HS-5 (cell line): ENCODE measurements around the gene TJP2.
"Not testable (repeated sequence)": the region's sequence is repeated elsewhere in the genome, so short reads cannot be mapped to it uniquely, and the experiment has no call there.

Experiments
- DNase-seq: peaks from one replicate; pipeline ENCODE4 v3.0.0-alpha.2; 2012; ENCODE audit warnings: low read depth

Gene TJP2

GRCh38 chr9:69158471-69158870, 15.6 kb upstream of the TJP2 start:
- DNase-seq, result no peak

DNA sequence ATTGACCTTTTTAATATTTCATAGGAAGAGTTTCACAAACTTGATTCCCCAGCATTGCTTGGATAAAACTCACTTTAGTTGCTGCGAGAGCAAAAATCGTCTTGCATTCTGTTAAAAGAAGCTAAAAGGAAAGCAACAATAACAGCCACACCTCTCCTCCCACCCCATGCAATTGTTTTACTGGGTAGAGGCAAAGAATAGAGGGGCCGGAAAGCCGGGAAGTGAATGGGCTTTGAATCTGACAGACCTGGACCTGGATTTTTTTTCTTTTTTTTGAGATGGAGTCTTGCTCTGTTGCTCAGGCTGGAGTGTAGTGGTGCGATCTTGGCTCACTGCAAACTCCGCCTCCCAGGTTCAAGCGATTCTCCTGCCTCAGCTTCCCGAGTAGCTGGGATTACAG, 9.5 kb upstream of the TJP2 start:
- not testable (repeated sequence) for DNase-seq

- DNase-seq, result no peak
Observed at GRCh38 chr9:69165581-69165980, 8.5 kb upstream of the TJP2 start.

GRCh38 chr9:69168709-69169217, 5.3 kb upstream of the TJP2 start:
- DNase-seq, result no peak

GRCh38 chr9:69170231-69170630, 3.8 kb upstream of the TJP2 start:
- DNase-seq, result no peak

- no peak for DNase-seq
Observed at GRCh38 chr9:69171049-69171448, 3.0 kb upstream of the TJP2 start.

GRCh38 chr9:69171517-69171916, 2.6 kb upstream of the TJP2 start:
- DNase-seq, result no peak

DNA sequence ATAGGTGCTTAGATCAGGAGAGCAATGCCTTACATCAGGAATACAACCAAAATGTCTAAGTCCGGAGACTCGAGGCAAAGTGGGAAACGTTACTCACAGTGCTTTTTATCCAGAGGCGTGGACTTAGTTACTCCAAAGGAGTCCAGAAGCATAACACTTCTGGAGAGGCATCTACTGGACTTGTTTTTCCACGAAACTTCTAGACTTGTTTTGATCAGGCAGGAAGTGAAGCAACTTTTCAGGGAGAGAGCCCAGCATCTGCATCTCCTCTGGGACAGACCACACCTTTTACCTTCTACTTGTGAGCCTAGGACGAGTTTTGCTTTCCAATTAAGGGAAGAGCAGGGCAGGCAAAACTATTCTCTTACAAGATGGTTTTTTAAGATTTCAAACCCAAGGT, 1.2 kb upstream of the TJP2 start:
- no peak for DNase-seq

- no peak for DNase-seq
Observed at GRCh38 chr9:69173497-69173890, 583 bp upstream of the TJP2 start.

DNA sequence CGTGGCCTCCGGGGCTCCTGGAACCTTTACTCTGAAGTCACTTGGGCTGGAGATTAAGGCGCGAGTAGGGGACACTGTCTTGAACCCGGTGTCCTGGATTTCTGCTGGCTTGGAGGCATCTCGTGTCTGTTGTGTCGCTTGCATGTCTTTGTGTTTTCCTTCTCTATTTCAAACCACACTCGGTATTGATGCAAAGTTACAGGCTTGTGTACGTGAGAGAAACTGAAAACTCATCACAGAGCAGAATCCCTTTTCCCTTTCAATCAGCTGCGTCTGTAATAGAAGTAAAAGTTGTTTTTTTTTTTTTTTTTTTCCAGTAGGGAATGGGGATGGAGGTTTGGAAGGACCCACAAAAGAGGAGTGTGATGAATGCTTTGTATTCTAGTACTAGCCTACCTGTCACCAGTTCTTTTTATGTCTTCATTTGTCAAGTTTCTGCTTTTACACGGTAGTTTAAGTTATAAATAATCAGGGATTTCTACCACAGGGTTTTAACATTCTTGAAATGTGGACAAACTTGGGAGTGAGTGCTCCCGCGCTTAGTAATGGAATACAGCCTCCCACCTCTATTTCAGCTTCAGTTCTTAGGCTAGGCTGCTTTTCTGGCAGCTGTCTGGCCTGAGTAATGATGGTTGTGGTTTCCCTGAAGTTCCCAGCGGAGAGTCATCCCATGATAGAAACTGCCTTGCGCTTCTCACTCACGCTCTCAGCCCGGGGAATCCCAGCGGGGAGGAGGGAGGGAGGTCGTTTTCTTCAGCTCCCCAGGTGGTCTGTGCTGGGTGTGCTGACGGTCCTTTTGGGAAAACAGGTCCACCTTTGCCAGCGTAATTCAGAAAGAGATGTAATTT, 763 bp downstream of the TJP2 start:
- DNase-seq, result peak; percentile 95

GRCh38 chr9:69175486-69175885, 1.4 kb downstream of the TJP2 start:
- no peak for DNase-seq

DNA sequence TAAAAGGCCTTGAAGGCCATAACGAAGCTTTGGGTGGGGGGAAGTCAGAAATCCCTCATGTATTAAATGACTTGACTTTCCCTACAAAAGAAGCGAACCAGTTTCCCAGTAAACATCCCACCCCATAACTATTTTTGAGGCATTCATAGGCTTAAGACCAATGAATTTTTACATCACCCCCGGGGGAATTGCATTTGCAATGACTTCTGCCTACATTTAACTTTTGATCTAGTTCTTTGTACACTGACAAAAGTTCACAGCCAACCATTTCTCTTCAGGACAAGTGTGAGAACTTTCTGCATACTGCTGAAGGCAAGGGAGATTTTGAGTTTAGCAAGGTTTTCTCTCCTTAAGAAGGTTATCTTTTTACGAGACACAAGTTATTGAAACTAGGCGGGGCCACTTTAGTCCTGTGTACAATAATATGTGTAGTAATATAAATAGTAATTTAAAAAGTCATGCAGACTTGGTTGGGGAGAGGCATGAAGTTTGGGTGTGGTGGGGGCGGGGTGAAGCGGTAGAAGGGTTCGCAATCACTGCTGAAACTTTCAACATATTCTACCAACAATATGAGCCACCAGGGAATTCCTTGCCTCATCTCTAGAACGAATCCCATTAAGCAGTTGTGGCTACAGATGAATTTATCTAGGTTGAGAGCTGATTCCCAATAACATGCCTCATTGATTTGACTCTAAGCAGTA, 2.5 kb downstream of the TJP2 start:
- no peak for DNase-seq

- DNase-seq, result no peak
Observed at GRCh38 chr9:69178583-69179011, 4.5 kb downstream of the TJP2 start.

DNA sequence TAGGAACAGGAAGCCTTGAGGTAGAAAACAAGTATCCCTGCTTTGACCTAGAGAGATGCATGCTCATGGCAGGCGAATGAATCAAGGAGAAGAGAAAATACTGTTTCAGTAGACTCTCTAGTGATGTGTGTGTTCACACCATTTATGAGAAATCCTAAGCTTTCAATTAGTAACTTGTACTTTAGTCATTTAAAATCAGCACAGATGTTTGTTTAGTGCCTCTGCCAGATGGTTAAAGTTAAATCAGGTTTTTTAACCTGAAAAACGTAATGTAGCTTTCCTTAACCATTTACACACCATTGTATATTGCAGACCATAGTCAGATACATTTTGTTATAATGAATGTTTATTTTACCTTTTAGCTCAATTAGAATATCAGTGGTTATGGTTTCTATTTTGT, 5.0 kb downstream of the TJP2 start:
- no peak for DNase-seq

DNA sequence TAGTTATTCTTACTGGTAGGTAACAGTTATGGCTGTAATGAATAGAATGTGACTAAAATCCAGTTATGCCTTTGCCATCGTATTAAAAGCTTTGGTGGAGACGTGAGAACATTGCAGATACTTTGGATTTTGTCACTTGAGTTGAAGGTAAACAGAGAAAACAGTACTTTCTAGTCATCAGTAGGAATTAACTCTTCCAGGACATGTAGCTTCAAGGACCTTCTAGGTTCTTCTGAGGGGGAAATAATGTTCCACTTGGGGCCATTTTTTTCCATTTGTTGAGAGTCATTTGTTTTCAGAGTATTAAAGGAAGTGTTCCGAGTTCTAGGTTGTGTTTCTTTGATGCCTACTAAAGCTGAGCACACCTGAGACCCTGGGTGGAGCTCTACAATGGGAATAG, 6.1 kb downstream of the TJP2 start:
- no peak for DNase-seq

GRCh38 chr9:69180670-69181069, 6.6 kb downstream of the TJP2 start:
- DNase-seq, result peak; percentile 93

DNA sequence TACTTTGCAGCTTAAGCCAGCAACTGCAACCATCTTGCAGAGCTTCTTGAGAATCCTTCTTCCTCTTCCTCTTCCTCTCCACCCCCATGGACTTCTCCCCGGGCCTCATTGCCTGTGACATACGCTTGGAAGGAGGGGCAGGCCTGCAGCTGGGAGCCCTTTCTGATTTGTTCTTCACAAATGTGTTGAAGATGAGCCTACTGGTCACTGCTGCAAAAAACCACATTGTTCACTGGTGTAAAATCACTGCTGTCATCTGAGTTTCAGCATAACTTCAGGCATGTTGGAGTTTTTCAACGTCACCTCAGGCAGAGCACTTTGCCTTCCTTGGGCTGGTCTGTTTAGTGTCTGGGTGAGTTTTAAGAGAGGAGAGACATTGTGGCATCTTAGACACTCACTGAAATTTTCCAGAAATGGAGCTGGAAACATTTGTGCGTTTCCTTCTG, 7.9 kb downstream of the TJP2 start:
- no peak for DNase-seq

- DNase-seq, result no peak
Observed at GRCh38 chr9:69184266-69184665, 10.2 kb downstream of the TJP2 start.

DNA sequence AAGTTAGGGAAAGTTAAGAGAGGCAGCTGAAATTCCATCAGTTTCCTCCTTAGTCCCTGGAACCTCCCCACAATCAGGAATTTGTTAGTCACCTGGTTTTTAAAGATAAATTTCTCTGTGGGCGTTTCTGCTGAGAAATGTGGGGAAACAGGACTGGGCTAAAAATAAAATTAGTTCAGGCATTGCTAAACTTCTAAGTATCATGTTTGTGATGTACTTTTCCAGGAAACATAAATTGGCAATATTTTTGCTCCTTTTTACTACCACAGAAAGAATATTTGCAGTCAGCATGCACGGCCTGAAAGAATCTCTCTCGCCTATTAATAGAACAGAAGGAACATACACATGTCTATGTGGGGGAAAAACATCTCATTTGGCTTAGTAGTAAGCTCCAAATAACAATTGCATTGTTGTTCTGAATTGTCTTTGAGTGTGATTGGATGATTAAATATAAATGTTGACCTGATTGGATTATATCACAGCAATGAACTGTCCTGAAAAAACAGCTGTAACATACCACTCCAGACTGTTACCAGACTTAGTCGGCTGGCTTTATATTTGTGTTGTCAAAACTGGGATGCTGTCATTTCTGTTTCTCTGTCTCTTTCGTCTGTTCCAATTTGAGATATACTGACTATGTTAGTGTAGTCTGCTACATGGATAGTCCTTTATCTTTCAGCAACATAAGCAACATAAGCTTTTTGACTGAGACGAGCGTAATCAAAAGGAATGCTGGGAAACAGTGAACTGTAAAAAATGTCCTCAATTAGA, 12.9 kb downstream of the TJP2 start:
- DNase-seq, result no peak

DNA sequence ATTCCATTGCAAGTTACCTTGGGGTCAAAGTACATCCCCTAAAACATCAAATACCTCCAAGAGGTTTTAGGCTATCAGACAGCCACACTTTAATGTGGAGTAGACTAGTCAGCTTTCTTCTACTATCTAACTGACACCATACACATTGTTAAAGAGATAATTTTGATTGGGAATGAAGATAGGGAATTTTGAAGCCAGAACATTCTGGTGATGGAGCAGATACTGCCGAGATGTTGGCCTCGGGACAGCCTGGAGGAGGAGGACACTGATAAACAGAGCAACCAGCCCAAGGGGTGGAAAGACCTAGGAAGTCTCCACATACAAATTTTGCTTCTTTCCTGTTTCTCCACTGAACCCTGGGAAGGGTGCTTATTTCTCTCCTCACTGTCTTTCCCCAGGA, 14.9 kb downstream of the TJP2 start:
- no peak for DNase-seq

GRCh38 chr9:69190086-69190862, 16.2 kb downstream of the TJP2 start:
- no peak for DNase-seq

- no peak for DNase-seq
Observed at GRCh38 chr9:69190863-69191181, 16.7 kb downstream of the TJP2 start.
